Endothelial cell of umbilical vein (primary cell): ENCODE measurements around the gene SPEF1. TPM values are rescaled to one million over a fixed set of nuclear protein-coding genes. Genes with fewer than 3 reads are reported as not detected.
A peak's percentile ranks its signal among the peaks of the same experiment; 100 is the strongest.
"Not testable (repeated sequence)": the region's sequence is repeated elsewhere in the genome, so short reads cannot be mapped to it uniquely, and the experiment has no call there.

Experiments
- Bru-seq: library from RNA; stranded (reverse); fragments of 400-500 nt; gene quantifications from one replicate; lab custom pipeline; 2021; lab: Mats Ljungman, UMichigan
- BruChase-seq, 2 experiments: library from RNA; stranded (reverse); fragments of 400-500 nt; gene quantifications; one replicate each; lab custom pipeline; 2021; lab: Mats Ljungman, UMichigan
- BruUV-seq: library from RNA; stranded (reverse); fragments of 400-500 nt; replicated peaks from 2 replicates; lab custom pipeline; 2021; lab: Mats Ljungman, UMichigan
- CTCF ChIA-PET: fragments of 300-600, 350-600 bp; sonication (Branson Sonifier 250); formaldehyde crosslinking; loops from one replicate; lab custom pipeline; 2021; ENCODE audit warnings: antibody characterized with exemption, inconsistent platforms; lab: Charles Lee
- POLR2A ChIA-PET: fragments of 300-600, 350-600 bp; sonication (Branson Sonifier 250); formaldehyde crosslinking; loops from one replicate; lab custom pipeline; 2021; ENCODE audit warnings: antibody characterized with exemption, inconsistent platforms; lab: Charles Lee
- DNase-seq: peaks from one replicate; pipeline ENCODE4 v3.0.0-alpha.2; 2011; ENCODE audit warnings: low read depth, low spot score
- FAIRE-seq: peaks from 2 replicates; lab custom pipeline; 2011; peaks lifted over from hg19 to GRCh38; lab: Jason Lieb, UNC
- H2AFZ ChIP-seq: 2 replicates; pipeline ENCODE4 v1.6.0; 2012; ENCODE audit warnings: low read depth, low read length, control low read depth, inconsistent platforms
- H3K27ac ChIP-seq: 2 replicates; pipeline ENCODE4 v1.5.1; 2011; ENCODE audit warnings: low read depth, mild to moderate bottlenecking, control low read depth, low read length, moderate library complexity; ENCODE audit not compliant: insufficient read depth
- H3K27me3 ChIP-seq, 2 experiments: 2 replicates each; pipeline versions ENCODE4 v1.6.0 to v1.6.1; 2011; ENCODE audit warnings: low read length in 2 of 2, mixed read lengths in 1 of 2; ENCODE audit not compliant: control insufficient read depth in 2 of 2, insufficient read depth in 2 of 2
- H3K36me3 ChIP-seq, 2 experiments: 2 replicates in 1 of 2; 3 replicates in 1 of 2; pipeline ENCODE4 v1.5.1; 2011; ENCODE audit warnings: low read length in 2 of 2, mild to moderate bottlenecking in 1 of 2, moderate library complexity in 1 of 2; ENCODE audit not compliant: control insufficient read depth in 2 of 2, insufficient read depth in 2 of 2; ENCODE audit errors: extremely low read depth in 1 of 2
- H3K4me1 ChIP-seq: 3 replicates; pipeline ENCODE4 v1.5.1; 2011; ENCODE audit warnings: mild to moderate bottlenecking, low read length; ENCODE audit not compliant: control insufficient read depth, insufficient read depth; ENCODE audit errors: extremely low read depth
- H3K4me2 ChIP-seq: 2 replicates; pipeline ENCODE4 v1.6.1; 2011; ENCODE audit warnings: low read length, control low read depth, mixed read lengths; ENCODE audit not compliant: insufficient read depth
- H3K4me3 ChIP-seq, 3 experiments: fragments of 200-600 bp in 1 of 3; sonication (generic), shearing (Covaris generic) in 1 of 3; replicated peaks in 1 of 3; 2 replicates each; pipeline ENCODE4 v1.5.1; 2011 to 2016; ENCODE audit warnings: control low read depth in 3 of 3, low read length in 3 of 3, mild to moderate bottlenecking in 2 of 3, inconsistent platforms in 1 of 3, low read depth in 1 of 3, moderate library complexity in 1 of 3; ENCODE audit not compliant: insufficient read depth in 1 of 3
- H3K79me2 ChIP-seq: 2 replicates; pipeline ENCODE4 v1.6.0; 2012; ENCODE audit warnings: low read length, inconsistent platforms; ENCODE audit not compliant: control insufficient read depth, insufficient read depth
- H3K9ac ChIP-seq: replicated peaks from 2 replicates; pipeline ENCODE3; 2011; ENCODE audit warnings: low read length, control low read depth; ENCODE audit not compliant: insufficient read depth; ENCODE audit errors: extremely low read depth
- H3K9me1 ChIP-seq: replicated peaks from 3 replicates; pipeline ENCODE4 v1.6.0; 2011; ENCODE audit warnings: mild to moderate bottlenecking, low read length; ENCODE audit not compliant: control insufficient read depth, insufficient read depth; ENCODE audit errors: extremely low read depth
- H3K9me3 ChIP-seq: replicated peaks from 2 replicates; pipeline ENCODE4 v1.5.1; 2012; ENCODE audit warnings: low read length, inconsistent platforms; ENCODE audit not compliant: control insufficient read depth, insufficient read depth
- H4K20me1 ChIP-seq: replicated peaks from 2 replicates; pipeline ENCODE3; 2011; ENCODE audit warnings: mild to moderate bottlenecking, low read length; ENCODE audit not compliant: control insufficient read depth, insufficient read depth; ENCODE audit errors: extremely low read depth
- CTCF ChIP-seq, 2 donors: IDR thresholded peaks; 1 replicate in 1 of 2; 2 replicates in 1 of 2; pipeline ENCODE4 v1.5.1; 2011; ENCODE audit warnings: low read length in 2 of 2, mild to moderate bottlenecking in 2 of 2, moderate library complexity in 2 of 2, control low read depth in 1 of 2, inconsistent platforms in 1 of 2, low read depth in 1 of 2; ENCODE audit not compliant: insufficient read depth in 1 of 2; ENCODE audit errors: extremely low read depth in 1 of 2
- EZH2 ChIP-seq: IDR thresholded peaks from 2 replicates; pipeline ENCODE4 v1.6.1; 2012; ENCODE audit warnings: borderline replicate concordance, low read depth, mild to moderate bottlenecking, moderate library complexity, low read length, inconsistent platforms; ENCODE audit not compliant: severe bottlenecking
- FOS ChIP-seq: IDR thresholded peaks from 2 replicates; pipeline ENCODE4 v1.6.1; 2011; ENCODE audit warnings: mild to moderate bottlenecking, low read length, moderate library complexity, borderline replicate concordance; ENCODE audit not compliant: insufficient read depth
- GATA2 ChIP-seq: IDR thresholded peaks from 2 replicates; pipeline ENCODE4 v1.7.0; 2011; ENCODE audit warnings: low read depth, mild to moderate bottlenecking, moderate library complexity, mixed read lengths, low read length; ENCODE audit not compliant: insufficient read length, insufficient read depth
- JUN ChIP-seq: IDR thresholded peaks from 2 replicates; pipeline ENCODE4 v1.6.1; 2011; ENCODE audit warnings: borderline replicate concordance, low read depth; ENCODE audit not compliant: insufficient read length, insufficient read depth
- MAX ChIP-seq: IDR thresholded peaks from 2 replicates; pipeline ENCODE4 v1.6.1; 2011; ENCODE audit not compliant: insufficient read depth, insufficient read length
- MYC ChIP-seq: IDR thresholded peaks from one replicate; pipeline ENCODE4 v1.6.1; 2011; ENCODE audit warnings: mild to moderate bottlenecking, low read depth, low read length
- POLR2A ChIP-seq: IDR thresholded peaks from 2 replicates; pipeline ENCODE4 v1.6.1; 2012; ENCODE audit warnings: low read depth, mild to moderate bottlenecking, control low read depth, low read length
- POLR2AphosphoS5 ChIP-seq: IDR thresholded peaks from 2 replicates; pipeline ENCODE4 v1.6.1; 2012; ENCODE audit warnings: low read depth, mild to moderate bottlenecking, control low read depth, low read length, moderate library complexity; ENCODE audit not compliant: insufficient read depth
- dilution Hi-C: fragments of 300-500 bp; cut with MboI; formaldehyde crosslinking; loops from one replicate; pipeline ENCODE4 v1.15.0; 2019; ENCODE audit warnings: low sequenced_read_pairs; ENCODE audit not compliant: extremely low pct_ligation_motif_present
- intact Hi-C: fragments of 100-400 bp; cut with micrococcal nuclease; formaldehyde crosslinking; loops from one replicate; pipeline ENCODE4 v1.10.0; 2022
- long read RNA-seq: library from polyadenylated mRNA; stranded (forward); transcript quantifications from one replicate; pipeline ENCODE4 v2.0.0, GENCODE V29; 2021
- polyA minus RNA-seq, 3 experiments: library from RNA; depleted of rRNA, polyadenylated mRNA; stranded (reverse); fragments of >200 nt; gene quantifications; 1 replicate in 1 of 3; 2 replicates in 2 of 3; pipeline ENCODE4 v1.2.3, GENCODE V29; 2011
- polyA plus RNA-seq, 4 experiments: library from polyadenylated mRNA; depleted of rRNA in 3 of 4; stranded (reverse) in 3 of 4; unstranded in 1 of 4; fragments of >200 nt; gene quantifications; 2 replicates each; pipeline versions ENCODE4 v1.2.1 to v1.2.3, GENCODE V29; 2011 to 2012; ENCODE audit warnings: missing spikeins in 1 of 4
- total RNA-seq: library from RNA; stranded (reverse); gene quantifications from 2 replicates; pipeline ENCODE4 v1.2.3, GENCODE V29; 2021

The SPEF1 gene
- total RNA-seq (0.32 and 0.44 TPM in 2 replicates), polyA plus RNA-seq (0.07 and 0.10 TPM in 2 replicates), polyA minus RNA-seq (0.15 TPM in 1 of 2 replicates, not detected in the other), Bru-seq, nascent RNA (percentile 22 among the genes with signal in this experiment), BruChase-seq, experiment 1, labeled RNA remaining after a 6-hour chase (percentile 60 among the genes with signal in this experiment), BruChase-seq, experiment 2, labeled RNA remaining after a 2-hour chase (percentile 44 among the genes with signal in this experiment)
- not detected in 2 replicates for polyA plus RNA-seq (2011; cell fraction: cytosol; rRNA removed)
- 0.38 and 0.43 TPM in 2 replicates for polyA plus RNA-seq (2011; cell fraction: nucleus; rRNA removed)
- polyA plus RNA-seq (2012): not detected in 2 replicates
- polyA minus RNA-seq (2011; cell fraction: cytosol; rRNA and poly(A)+ RNA removed): not detected
- not detected in 2 replicates for polyA minus RNA-seq (2011; cell fraction: nucleus; rRNA and poly(A)+ RNA removed)
- long read RNA-seq: 0 reads

- intact Hi-C loops (loop anchor here (1.0 kb wide), 4 partner anchors 13 to 105 kb away; no protein-coding TSS in a partner anchor), dilution Hi-C loops (no loop called here)
- H2AFZ ChIP-seq: no peak within 1 kb of the TSS
- H3K79me2 ChIP-seq: peaks cover 31% of the 10 kb centered on the region
- H3K27ac ChIP-seq: no peak within 1 kb of the TSS
- DNase-seq: peak; percentile 90
- POLR2A ChIA-PET: interaction anchor here (0.5 to 0.7 kb wide), 2 partner anchors 15 to 73 kb away, joined by 3 to 4 read pairs; partner anchors contain the start of gene CDC25B
- peaks cover 8 to 19% of the 10 kb centered on the region in 2 experiments for H3K27me3 ChIP-seq
- H3K9ac ChIP-seq: no peak within 1 kb of the TSS
- CTCF ChIA-PET: interaction anchor here (0.6 to 2.0 kb wide), 20 partner anchors 13 to 304 kb away, joined by 3 to 32 read pairs (median 5); partner anchors contain the start of genes ADAM33, ADISSP, AP5S1 and CDC25B
- H4K20me1 ChIP-seq: no peaks in the 10 kb centered on the region
- BruUV-seq: no TSS peak
- peaks cover 0 to 5% of the 10 kb centered on the region in 2 experiments for H3K36me3 ChIP-seq
- peak; percentile 99 for FAIRE-seq
- no peaks in the 10 kb centered on the region for H3K9me1 ChIP-seq
- no peaks in the 10 kb centered on the region for H3K9me3 ChIP-seq
- peak within 1 kb of the TSS in 2 of 3 experiments; percentile 3 to 17 for H3K4me3 ChIP-seq
- H3K4me1 ChIP-seq: peaks cover 28% of the 10 kb centered on the region
- peak within 1 kb of the TSS; percentile 19 for H3K4me2 ChIP-seq
- TF ChIP-seq EZH2 (no peak), CTCF (IDR thresholded peaks at IDR 0.05; ENCODE audit: extremely low read depth in 1 of 2, insufficient read depth in 1 of 2, low read depth in 1 of 2, low read length in 2 of 2) (peak; percentile 42 to 56), FOS (no peak), JUN (no peak), MAX (peak; percentile 34), POLR2AphosphoS5 (peak; percentile 72), MYC (no peak), POLR2A (peak; percentile 68), GATA2 (no peak)
Observed at GRCh38 chr20:3781153-3781910, at the start of gene SPEF1. Gene SPEF1, minus strand, starts transcription at chr20:3781448. Its CDS starts 161 bp downstream, at chr20:3781287.

GRCh38 chr20:3829891-3830290 lies 48.6 kb upstream of the SPEF1 start:
- H3K27me3 ChIP-seq, H3K27ac ChIP-seq, H2AFZ ChIP-seq, H3K36me3 ChIP-seq, H3K4me2 ChIP-seq, BruUV-seq, intact Hi-C loops, H3K9me3 ChIP-seq, H3K9me1 ChIP-seq, H3K79me2 ChIP-seq, FAIRE-seq, DNase-seq, dilution Hi-C loops, H3K9ac ChIP-seq, H4K20me1 ChIP-seq, H3K4me3 ChIP-seq, H3K4me1 ChIP-seq, POLR2A ChIA-PET: not testable (repeated sequence)
- CTCF ChIA-PET: interaction anchor here (1.0 to 1.6 kb wide), 2 partner anchors 15 to 25 kb away, joined by 3 to 6 read pairs; no protein-coding TSS in a partner anchor
